Right ventricle myocardium inferior (tissue), 1 donor: ENCODE measurements around the gene CWC15. TPM values are rescaled to one million over a fixed set of nuclear protein-coding genes. Genes with fewer than 3 reads are reported as not detected.
A peak's percentile ranks its signal among the peaks of the same experiment; 100 is the strongest.
"Not testable (repeated sequence)": the region's sequence is repeated elsewhere in the genome, so short reads cannot be mapped to it uniquely, and the experiment has no call there.

Experiments
- ATAC-seq: fragments of 200-7000 bp; cut with Tn5 transposase; one replicate; pipeline ENCODE4 v1.9.1; 2020; ENCODE audit warnings: mild to moderate bottlenecking, moderate library complexity
- DNase-seq: peaks from one replicate; pipeline ENCODE4 v3.0.0; 2021; ENCODE audit errors: missing footprints
- intact Hi-C: fragments of 100-400 bp; cut with DNase I; formaldehyde crosslinking; loops from one replicate; pipeline ENCODE4 v1.11.0; 2022
- long read RNA-seq: library from polyadenylated mRNA; unstranded; transcript quantifications from one replicate; pipeline ENCODE4 v2.0.0, GENCODE V29; 2021
- total RNA-seq: library from RNA; stranded (reverse); fragmentation: NEBNext Ultra II Directional; extraction: Animal tissue kit (Norgen Biotek cat#: 25700); gene quantifications from one replicate; pipeline ENCODE4 v1.2.1, GENCODE V29; 2021
- donor health status: DM: no; HTN: yes; CAD: no; lungs with severe emphysema.

CWC15 gene
- total RNA-seq: 79.1 TPM
- long read RNA-seq, partial matches to known transcripts: 0 of 4 reads
- long read RNA-seq, other reads (novel, unspliced or antisense): 0 of 4 reads

DNA sequence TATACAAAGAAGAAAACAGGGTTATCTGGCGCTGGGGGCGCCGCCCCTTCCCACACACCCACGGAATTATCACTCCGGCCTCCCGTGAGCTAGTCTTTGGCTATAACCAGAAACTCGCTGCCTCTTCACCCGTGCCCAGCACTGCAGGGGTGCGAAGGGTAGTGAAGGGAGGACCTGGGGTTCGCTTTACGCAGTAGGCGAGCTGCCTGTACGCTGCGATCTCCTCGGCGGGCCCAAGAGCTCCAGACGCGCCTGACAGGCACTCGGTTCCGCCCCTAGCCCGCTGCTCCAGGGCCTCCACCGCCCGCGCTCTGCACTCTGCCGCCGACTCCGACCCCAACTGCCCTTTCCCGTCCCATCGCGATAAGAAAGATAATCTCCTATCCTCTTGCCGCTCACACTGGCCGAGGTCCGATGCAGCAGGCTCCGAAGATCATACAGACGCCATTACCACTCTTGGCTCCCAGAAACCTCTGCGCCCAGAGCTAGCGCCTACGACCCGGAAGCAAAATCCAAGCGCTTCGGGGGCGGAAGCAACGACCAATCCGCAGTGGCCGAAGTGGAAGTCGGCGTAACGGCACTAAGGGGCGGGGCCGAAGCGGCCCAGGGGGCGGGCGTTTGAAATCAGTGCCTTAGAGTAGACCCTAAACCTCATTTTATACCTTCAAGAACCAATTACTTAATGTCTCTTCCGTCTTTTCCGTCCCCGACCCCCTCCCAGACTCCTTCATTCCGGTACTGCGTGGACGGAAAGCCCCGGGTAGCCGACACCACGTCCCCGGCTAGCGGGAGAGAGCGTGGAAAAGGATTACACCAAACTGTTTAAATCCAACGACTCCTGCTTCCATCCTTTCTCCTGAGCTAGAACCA is at the start of gene CWC15, which contains the start of gene KDM4D:
TSS of gene CWC15 (minus strand) at position 458 of the 870 bp plus-strand sequence. CDS start 1,371 bp downstream, outside the sequence.
TSS of gene KDM4D (plus strand) at position 611 of the 870 bp plus-strand sequence. CDS start 23,664 bp downstream, outside the sequence.
- DNase-seq (peak; percentile 97), ATAC-seq (peak; percentile 100)
- intact Hi-C loops: loop anchor here (5.0 to 10.0 kb wide), 3 partner anchors 91 to 801 kb away; partner anchors contain the start of gene SRSF8

DNA sequence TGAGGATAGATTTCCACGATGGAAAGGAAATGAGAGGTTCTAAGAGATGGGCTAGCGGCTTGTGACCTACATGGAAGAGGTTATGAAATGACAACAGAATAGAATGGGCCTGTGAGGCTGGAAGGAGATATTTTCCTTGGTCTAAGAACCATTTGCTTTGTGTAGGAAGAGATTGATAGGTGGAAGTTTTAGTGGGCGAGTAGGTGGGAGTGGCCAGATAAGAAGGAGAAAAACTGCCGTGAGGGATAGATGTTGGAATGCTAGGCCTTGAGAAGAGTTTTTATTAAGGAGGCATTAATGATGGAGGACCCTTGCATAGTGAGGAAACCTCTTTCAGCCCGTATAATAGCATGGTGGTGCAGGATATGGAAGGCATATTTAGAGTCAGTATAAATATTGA is 48.1 kb upstream of the CWC15 start:
- intact Hi-C loops, ATAC-seq: not testable (repeated sequence)

DNA sequence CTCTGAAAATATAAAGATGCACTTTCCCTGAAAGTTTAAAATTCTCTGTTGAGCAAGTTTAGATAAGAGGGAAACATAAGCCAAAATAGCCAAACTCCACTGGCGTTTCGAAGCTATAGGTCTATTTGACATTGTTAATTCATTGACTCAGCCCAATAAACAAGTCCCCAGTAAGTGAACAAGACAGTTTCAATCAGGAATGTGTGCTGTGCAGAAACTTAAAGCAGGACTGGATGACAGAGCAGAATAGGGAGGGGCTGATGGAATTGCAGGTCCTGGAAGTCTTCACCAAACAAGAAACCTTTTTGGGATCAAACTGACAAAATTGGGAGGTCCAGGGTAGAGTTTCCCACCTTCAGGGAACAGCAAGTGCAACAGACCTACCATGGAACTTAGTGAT is 42.8 kb upstream of the CWC15 start:
- DNase-seq (no peak), ATAC-seq (no peak)
- intact Hi-C loops: no loop called here

More for the DNA sequence above, 48.1 kb upstream of the CWC15 start:
- not testable (repeated sequence) for DNase-seq

DNA sequence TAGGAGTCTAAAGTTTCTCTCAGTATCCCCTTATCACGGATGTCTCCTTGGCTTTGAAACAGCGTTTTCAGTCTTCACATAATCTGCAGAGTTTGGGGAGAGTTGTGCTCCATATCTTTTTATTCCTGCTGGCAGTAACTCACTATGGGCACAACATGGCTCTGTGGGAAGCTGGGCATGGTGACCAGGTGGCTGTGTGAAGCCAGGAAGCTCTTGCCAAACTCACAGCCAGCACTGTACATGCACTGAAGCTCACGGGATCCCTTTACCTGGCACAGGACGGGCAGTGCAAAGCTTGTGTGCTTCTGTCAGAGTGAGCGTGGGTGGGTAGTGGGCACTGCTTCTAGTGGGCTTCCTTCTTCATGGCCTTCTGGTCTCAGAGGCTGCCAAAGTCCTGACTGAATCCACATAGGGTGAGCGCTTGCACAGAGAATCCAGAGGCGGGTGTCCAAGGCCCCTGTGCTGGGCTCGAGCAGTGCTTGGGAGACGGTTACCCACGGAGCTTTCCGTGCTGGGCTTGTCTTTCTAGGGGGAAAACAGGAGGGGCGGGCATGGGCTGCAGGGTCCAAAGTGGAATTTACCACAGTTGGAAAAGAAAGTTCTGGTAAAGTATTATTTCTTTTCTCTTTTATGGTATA is 40.9 kb upstream of the CWC15 start:
- intact Hi-C loops: no loop called here
- ATAC-seq: no peak
- DNase-seq: no peak

DNA sequence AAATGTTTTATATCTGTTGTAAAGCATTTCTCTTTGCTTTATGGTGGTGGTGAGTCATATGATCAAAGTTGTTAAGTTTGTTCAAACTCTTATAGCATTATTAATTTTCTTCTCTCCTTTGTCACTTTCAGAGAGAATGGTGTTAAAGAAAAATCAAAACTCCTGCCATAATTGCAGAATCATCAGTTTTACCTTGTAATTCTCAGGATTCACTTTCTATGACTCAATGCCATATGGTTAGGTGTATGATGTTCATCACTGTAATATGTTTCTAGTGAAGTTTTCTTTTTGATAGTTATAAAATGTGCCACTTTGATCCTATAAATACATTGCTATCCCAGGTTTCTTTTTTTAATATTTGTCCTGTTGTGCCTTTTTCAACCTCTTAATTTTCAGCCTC is 38.0 kb upstream of the CWC15 start:
- intact Hi-C loops: no loop called here
- ATAC-seq (no peak), DNase-seq (no peak)

DNA sequence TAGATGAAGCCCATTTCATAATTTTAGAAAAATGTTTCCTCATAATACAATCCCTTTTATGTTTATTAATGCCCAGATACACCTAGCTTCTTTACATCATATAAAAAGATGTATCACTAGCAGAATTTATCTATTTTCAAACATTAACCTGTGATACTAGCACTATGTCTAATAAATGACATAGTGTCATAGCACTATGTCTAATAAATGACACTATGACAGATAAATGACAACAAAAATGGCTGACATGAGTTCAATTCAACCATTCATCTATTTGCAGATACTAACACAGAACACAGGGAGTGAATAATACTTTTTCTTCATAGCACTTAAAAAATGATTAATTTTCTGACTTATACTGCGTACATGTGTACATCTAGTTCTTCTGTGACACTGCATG is 32.3 kb upstream of the CWC15 start:
- no peak for ATAC-seq
- no peak for DNase-seq
- intact Hi-C loops: no loop called here

DNA sequence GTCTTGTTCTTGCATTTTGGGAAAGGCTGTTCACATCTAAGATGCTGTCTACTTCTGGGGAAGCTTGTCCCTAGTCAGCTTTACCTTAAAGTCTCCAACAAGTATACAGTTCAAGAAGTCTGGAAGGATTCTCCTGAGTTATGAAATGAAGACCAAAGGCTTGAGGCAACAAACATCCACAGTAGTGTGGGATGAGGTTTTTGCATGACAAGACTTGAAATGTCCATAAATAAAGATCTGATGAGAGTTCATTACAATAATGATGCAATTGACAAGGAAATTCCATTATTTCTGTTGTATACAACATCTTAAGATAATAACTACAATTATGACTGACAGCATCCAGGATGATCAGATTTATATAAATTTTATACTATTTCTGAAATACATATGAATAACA is 30.4 kb upstream of the CWC15 start:
- ATAC-seq (no peak), DNase-seq (no peak)
- intact Hi-C loops: no loop called here

DNA sequence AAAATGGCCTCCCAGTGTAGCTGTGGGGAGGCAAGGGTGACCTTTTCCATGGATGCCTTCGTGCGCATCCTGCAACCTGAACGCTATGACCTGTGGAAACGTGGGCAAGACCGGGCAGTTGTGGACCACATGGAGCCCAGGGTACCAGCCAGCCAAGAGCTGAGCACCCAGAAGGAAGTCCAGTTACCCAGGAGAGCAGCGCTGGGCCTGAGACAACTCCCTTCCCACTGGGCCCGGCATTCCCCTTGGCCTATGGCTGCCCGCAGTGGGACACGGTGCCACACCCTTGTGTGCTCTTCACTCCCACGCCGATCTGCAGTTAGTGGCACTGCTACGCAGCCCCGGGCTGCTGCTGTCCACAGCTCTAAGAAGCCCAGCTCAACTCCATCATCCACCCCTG is 24.9 kb upstream of the CWC15 start:
- ATAC-seq: no peak
- DNase-seq: no peak
- intact Hi-C loops: no loop called here

DNA sequence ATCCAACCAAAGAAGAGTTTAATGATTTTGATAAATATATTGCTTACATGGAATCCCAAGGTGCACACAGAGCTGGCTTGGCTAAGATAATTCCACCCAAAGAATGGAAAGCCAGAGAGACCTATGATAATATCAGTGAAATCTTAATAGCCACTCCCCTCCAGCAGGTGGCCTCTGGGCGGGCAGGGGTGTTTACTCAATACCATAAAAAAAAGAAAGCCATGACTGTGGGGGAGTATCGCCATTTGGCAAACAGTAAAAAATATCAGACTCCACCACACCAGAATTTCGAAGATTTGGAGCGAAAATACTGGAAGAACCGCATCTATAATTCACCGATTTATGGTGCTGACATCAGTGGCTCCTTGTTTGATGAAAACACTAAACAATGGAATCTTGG is 24.1 kb upstream of the CWC15 start:
- intact Hi-C loops: no loop called here
- ATAC-seq (no peak), DNase-seq (no peak)

DNA sequence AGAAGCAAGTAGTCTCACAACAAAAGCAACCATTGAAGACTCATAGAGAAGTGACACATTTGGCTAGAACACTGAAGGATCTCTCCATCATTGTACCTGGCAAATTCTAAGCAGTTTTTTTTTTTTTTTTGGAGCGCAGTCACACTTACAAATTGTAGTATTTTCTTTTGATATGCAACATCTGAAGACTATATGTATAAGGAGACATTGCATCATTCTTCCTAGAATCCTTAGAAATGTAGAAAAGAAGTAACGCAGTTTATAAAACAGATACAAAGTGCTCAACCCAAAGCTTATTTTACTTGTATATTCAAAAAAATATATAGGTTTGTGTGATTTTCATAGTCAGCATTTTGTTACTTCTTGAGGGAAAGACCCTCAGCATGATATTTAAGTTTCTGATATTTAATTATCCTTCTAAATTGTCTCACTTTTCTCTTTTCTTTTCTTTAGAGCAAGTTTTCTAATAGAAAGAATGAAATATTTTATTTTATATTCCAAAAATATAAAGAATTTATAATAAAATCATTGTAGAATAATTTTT is 20.1 kb upstream of the CWC15 start:
- intact Hi-C loops: no loop called here
- ATAC-seq (no peak), DNase-seq (no peak)

DNA sequence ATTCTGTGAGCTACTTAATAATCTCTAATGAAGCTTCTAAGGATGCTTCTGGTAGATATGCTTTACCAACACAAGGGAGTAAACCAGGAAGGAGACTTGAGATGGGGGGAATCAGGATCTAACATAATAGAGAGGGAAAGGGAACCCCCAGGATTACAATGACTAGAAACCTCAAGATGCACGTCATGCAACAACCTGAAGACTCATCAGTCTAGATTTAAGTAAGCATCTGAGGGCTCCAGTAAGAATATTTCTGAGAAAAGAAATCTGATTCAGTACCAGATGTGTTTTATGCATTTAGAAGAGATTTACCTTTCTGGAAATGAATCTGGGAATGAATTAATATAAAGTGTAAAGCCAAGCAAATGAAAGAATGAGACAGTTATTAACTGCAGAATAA is 15.4 kb upstream of the CWC15 start:
- intact Hi-C loops: no loop called here
- ATAC-seq: no peak

DNA sequence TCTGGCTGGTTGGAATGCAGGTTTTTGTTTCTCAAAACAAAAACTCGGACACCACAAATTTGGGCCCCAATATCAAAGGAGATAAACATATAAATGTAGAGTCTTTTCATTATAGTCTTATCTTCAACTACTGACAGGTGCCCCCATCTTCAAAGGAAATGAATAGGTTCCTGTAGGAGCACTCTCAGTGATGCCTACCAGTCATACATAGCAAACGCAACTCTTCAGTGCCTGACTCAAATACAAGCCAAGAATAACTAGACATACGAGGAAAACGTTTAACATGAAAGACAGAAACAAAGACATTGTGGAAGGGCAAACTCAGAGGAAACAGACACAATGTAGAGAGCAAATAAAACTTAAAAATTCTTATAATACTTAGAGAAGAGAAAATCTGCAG is 14.0 kb upstream of the CWC15 start:
- ATAC-seq (no peak), DNase-seq (no peak)
- intact Hi-C loops: no loop called here

More for the DNA sequence above, 15.4 kb upstream of the CWC15 start:
- no peak for DNase-seq

DNA sequence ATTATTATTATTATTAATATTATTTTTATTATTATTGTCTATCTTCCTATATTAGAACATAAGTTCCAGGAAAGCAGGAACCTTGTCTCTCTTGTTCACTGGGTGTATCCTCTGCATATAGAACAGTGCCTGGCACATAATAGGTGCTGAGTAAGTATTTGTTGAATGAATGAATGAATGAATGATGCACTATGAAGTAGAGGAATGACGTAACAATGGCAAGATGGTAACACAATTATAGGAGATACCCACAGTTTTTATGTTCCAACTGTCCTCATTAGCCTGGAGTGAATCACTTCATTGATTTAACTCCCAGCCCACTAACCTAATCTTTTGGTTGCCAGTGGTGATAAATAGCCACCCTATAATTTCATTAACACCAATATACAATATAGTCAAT is 2.2 kb upstream of the CWC15 start:
- intact Hi-C loops: loop anchor here (10.0 kb wide), 2 partner anchors 89 to 799 kb away; partner anchors contain the start of gene SRSF8
- DNase-seq (no peak), ATAC-seq (no peak)

DNA sequence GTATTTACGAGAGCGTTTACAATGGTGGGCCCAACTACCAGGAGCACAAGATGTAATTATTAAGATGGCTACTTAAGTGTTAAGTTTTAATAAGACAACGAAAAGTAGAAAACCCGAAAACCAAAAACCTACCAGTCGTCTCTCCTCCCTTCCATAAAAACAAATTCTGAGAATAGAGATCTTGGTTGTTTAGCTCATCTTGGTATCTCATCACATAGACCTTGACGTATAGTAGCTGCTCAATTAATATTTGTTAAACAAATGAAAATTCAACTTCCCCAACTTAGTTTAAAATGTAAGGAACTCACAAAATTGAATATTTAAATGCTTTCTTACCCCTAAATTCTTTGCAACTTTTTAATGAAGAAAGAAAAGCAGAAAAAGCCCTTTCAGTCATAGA is 822 bp upstream of the CWC15 start:
- intact Hi-C loops: loop anchor here (5.0 to 10.0 kb wide), 3 partner anchors 91 to 801 kb away; partner anchors contain the start of gene SRSF8
- ATAC-seq: no peak

DNA sequence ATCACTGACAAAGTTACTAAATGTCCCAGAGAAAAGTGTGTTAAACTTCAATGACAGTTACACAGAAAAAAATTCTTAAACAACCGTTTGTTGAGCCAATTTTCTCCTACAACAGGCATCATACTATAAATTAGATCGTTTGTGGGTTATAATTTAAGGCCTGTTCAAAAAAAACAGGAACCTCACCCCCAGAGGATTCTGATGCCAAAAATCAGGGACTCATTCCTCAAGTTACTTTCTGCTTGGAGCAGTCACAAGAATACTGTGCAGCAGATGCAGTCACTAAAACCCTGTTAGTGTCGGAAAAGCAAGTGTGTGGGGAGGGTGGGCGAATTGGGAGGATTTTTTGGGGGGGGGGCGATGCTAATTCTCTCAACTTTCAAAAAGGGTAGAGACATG is 657 bp downstream of the CWC15 start:
- intact Hi-C loops: loop anchor here (5.0 to 10.0 kb wide), 3 partner anchors 92 to 802 kb away; partner anchors contain the start of gene SRSF8
- DNase-seq (no peak), ATAC-seq (no peak)

More for the DNA sequence above, 822 bp upstream of the CWC15 start:
- no peak for DNase-seq

DNA sequence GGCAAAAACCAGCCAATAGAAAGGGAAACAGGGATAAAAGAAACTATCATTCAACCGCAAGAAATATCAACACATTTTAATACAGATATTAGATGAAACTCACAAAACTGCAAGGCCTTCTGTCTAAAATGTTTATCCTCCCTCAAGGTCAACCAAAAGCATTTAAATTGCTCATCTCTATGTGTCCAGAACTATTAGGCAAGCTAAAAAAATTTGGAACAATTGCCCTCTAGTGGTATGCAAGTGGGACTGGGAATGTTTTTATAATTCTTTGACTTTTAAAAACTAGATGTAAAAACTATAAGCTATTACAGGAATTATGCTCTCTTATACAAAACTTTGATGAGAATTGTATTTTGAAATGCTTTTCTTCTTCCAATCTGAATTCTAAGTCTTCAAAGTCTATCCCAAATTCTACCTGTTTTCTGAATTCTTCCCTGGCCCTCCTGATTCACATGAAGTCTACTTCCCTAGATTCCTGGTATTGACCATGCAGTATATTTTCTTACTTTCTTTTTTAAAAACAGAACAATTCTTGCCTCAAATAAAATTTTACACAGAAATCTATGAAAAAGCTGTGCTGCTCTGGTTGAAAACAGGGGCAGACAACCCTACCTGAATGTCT is 4.9 kb downstream of the CWC15 start:
- DNase-seq (no peak), ATAC-seq (no peak)
- intact Hi-C loops: loop anchor here (2.0 kb wide), 1 partner anchor 346 kb away; no protein-coding TSS in a partner anchor

DNA sequence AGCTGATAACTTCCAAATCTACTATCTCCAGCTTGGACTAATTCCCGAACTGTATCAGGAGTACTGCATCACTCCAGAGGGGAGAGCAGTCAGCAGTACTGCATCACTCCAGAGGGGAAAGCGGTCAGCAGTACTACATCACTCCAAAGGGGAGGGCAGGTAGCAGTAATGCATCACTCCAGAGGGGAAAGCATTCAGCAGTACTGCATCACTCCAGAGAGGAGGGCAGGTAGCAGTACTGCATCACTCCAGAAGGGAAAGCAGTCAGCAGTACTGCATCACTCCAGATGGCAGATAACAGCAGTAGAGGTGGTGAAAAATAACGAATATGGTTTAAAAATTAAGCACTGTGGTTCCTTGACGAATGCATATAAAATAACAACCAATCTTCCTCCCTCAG is 8.4 kb downstream of the CWC15 start:
- intact Hi-C loops: no loop called here
- DNase-seq (no peak), ATAC-seq (no peak)

DNA sequence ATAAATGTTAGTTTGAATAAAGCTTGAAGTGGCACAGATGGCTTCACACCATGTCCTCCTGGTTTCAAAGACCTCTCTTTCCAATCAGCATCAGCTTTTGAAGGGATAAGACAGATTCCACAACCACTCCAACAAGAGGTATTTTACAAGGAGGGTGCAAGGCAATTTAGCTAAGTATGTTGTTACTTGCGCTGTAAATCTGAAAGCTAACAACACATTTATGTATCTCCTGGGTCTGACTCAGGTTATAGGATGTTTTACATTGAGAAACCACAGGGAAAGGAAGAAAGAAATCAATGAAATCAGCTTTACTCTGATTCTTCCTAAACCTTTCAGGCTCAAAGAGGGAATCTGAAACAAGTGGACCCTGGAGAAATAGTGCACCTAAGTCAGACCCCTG is 12.1 kb downstream of the CWC15 start:
- no peak for DNase-seq
- no peak for ATAC-seq
- intact Hi-C loops: no loop called here

DNA sequence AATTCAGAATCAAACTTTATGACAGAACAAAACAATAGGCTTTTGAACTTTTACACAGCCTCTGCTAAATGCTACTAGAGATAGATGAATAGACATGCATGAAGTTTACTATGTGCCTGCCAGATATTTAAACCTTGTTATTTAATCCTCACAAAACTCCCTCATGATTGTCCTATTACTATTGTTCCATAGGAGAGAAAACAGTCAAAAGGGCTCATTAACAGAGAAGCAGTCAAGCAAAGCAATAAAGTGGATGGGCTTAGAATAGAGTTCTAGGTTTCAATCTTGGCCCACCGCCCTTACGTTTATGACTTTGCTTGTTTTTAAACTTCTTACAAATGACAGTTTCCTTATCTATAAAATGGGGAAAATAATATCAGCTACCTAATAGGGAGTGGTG is 12.9 kb downstream of the CWC15 start:
- DNase-seq (no peak), ATAC-seq (no peak)
- intact Hi-C loops: no loop called here
